HL-60/S4 treated with phorbol 12-myristate 13-acetate at 8.2 ng/mL for 4 days and 3 days (cell line): ENCODE data around the gene IL2.

Experiments used
- in situ Hi-C: fragments of 300-500 bp; cut with MboI; formaldehyde crosslinking; loops from 2 replicates; pipeline ENCODE4 v1.15.0; 2022; ENCODE audit warnings: low sequenced_read_pairs

Gene IL2

GRCh38 chr4:122456231-122457116 lies at the start of gene IL2:
TSS of gene IL2 (minus strand) at chr4:122456725. CDS start at chr4:122456440, 285 bp downstream.
- in situ Hi-C loops: no loop called here

- in situ Hi-C loops: no loop called here
Observed at GRCh38 chr4:122503214-122503613, 46.7 kb upstream of the IL2 start.

DNA sequence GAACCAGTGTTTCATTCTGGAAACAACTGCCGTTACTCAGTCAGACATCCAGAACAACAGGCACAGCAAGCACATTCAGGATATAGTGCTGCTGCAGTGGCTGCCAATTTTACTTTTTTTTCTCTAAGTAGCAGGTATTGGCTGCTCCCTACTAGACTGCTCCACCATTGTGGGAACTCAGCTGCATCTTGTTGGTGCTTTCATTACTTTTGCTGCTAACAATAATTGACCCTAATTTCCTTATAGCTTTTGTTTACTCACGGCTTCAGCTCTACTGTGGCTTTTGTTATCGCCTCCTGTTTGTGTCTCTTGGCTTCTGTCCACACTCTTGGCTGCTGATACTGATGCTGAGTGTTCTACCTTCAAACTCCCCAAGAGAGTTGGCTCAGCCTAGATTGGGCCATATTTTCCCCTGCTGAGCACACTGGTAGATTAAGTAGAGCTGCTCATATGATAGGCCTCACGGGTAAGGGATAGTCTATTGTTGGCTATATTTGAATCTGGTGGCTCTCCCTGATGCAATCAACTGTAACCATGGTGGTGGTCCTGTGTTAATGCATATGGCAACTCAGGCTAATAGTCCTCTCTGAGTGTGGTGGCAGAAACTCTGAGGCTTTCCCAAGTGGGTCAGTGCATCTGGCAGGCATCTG lies 44.5 kb upstream of the IL2 start:
- in situ Hi-C loops: no loop called here

DNA sequence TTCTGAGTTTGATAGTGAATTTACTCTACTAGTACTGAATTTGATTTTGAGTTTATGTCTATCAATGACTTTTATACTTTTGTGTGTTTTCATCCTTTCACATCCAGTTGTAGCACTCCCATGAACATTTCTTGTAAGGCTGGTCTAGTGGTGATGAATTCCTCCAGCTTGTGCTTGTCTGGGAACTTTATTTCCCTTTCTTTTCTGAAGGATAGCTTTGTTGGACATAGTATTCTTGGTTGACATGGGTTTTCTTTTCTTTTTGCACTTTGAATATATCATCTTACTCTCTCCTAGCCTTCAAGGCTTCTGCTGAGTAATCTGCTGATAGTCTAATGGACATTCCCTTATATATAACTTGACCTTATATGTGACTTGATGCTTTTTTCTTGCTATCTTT lies 32.5 kb upstream of the IL2 start:
- in situ Hi-C loops: no loop called here

GRCh38 chr4:122483481-122483880 lies 27.0 kb upstream of the IL2 start:
- in situ Hi-C loops: no loop called here

- in situ Hi-C loops: no loop called here
Observed at GRCh38 chr4:122481766-122482405, 25.4 kb upstream of the IL2 start.

DNA sequence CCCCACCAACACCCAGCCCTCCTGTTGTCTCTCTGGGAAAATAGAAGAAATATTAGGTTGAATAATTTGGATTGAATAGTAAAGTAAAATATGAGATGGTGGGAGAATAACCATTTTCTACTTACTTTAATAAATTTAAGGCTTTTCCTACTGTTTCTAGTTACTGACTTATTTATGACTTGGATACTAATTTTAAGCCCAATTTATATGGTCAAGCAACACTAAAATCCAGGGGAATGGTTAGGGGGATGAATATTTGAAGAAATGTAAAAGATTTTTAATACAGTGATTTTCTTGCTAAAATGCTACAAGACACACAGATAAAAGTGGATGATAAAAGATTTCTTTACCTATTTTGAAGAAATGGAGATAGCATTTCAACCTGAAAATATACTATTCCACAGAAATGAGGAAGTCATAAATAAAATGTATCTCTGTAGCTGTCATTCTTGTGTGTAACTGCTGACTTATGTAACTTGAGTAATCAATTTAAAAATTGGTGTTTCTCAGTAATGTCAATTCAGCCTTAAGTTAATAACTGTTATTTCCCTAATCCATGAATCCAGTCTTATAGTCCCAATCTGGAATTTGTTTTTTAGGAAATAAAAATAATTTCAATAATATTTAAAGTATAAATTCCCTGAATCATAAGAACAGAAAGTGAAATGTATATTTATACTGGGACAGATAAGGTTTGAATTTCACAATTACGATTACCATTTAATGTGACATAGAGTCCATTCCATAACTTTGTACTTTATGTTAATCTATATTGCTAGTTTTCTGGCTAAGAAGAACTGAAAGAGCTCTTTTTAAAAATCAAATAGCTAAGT lies 24.3 kb upstream of the IL2 start:
- in situ Hi-C loops: no loop called here

GRCh38 chr4:122479935-122480416 lies 23.5 kb upstream of the IL2 start:
- in situ Hi-C loops: no loop called here

DNA sequence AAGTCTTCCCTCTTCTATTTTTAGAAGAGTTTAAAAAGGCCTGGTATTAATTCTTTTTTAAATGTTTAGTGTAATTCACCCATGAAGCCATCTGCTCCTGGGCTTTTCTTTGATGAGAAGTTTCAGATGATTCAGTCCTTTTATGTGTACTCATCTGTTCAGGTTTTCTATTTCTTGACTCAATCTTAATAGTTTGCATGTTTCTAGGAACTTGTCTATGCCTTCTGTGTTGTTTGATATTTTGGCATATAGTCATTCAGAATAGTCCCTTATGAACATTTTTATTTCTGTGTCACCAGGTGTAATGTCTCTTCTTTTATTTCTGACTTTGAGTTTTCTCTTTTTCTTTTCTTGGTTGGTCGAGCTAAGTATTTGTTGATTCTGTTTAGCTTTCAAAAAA lies 20.2 kb upstream of the IL2 start:
- in situ Hi-C loops: no loop called here

DNA sequence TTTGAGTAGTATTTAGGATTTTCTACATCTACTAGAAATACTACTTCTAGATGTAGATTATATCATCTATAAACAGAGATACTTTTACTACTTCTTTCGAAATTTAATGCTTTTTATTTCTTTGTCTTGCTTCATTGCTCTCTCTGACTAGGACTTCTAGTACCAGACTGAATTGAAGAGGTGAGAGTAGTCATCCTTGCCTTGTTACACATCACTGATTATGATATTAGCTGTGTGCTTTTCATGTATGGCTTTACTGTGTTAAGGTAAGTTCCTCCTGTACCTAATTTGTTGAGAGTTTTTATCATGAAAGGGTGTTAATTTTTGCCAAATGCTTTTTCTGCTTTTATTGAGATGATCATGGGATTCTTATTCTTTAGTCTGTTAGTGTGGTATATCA lies 19.6 kb upstream of the IL2 start:
- in situ Hi-C loops: no loop called here

- in situ Hi-C loops: no loop called here
Observed at GRCh38 chr4:122475233-122475632, 18.7 kb upstream of the IL2 start.

- in situ Hi-C loops: no loop called here
Observed at GRCh38 chr4:122469457-122469856, 12.9 kb upstream of the IL2 start.

GRCh38 chr4:122458625-122459024 lies 2.1 kb upstream of the IL2 start:
- in situ Hi-C loops: no loop called here

DNA sequence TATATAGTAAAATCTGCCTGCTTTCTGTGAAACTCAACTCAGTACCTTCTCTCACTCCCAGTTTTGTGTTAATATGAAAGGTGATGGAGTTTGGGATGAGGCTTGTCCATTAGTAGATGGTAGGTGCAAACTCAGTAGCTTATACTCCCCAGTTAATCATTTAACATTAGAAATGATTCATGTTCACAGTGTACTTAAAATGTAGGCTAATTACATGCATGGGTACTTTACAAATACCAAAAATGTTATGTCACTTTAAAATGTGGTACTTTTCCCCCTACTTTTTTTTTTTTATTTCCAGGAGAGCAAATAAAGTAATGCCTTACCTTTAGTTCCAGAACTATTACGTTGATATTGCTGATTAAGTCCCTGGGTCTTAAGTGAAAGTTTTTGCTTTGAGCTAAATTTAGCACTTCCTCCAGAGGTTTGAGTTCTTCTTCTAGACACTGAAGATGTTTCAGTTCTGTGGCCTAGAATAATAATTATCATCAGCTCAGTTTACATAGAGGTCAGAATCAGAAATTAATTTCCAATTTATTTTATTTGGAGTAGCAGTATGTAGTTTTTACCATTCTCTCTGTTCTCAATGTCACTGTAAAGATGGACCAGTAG lies 3.0 kb downstream of the IL2 start:
- in situ Hi-C loops: no loop called here

GRCh38 chr4:122450847-122451246 lies 5.7 kb downstream of the IL2 start:
- in situ Hi-C loops: no loop called here

DNA sequence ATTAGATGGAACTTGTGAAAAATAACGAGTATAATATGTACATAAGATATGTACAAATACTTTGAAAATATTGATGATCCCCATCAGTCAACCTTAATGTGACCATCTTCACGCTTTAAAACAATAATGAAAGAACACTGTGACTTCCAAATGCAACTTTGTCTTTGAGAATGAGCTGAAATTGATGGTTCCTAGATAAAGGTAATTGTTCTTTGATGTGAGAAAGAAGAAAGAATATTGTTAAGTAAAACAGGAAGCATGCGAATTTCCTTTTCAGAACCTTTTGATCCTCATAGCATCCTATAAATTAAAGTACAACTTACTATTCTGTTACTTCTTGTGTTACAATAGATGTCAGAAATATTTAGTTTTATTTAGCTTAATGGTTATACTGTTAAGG lies 22.2 kb downstream of the IL2 start:
- in situ Hi-C loops: no loop called here

GRCh38 chr4:122431351-122431750 lies 25.2 kb downstream of the IL2 start:
- in situ Hi-C loops: no loop called here

DNA sequence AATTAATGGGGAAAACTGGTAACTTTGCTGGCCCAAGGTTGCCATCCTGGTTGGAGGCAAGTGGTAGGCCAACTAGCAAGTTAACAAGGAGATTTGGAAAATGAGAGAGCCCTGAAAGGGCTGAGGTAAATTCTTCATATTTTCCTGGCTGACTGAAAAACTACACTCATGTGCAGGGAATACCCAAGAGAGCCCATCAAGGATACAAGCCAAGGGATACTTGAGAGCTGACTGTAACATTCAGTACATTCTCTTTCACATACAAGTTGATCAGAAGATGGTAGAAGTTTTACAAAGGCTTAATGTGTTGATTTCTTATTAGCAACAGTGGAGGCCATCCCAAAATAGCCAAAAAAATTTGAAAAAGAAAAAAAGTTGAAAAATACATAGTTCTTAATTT lies 33.3 kb downstream of the IL2 start:
- in situ Hi-C loops: no loop called here

GRCh38 chr4:122412547-122412946 lies 44.0 kb downstream of the IL2 start:
- in situ Hi-C loops: no loop called here

GRCh38 chr4:122403861-122404260 lies 52.7 kb downstream of the IL2 start:
- in situ Hi-C loops: no loop called here
